Adrenal gland (tissue), 5 donors: ENCODE data around the gene MAGEH1.

ENCODE experiments used
- CTCF ChIP-seq, 6 experiments: fragments of 450-650 bp in 4 of 6; fragments of 200-600 bp in 2 of 6; sonication (generic) in 1 of 6; IDR thresholded peaks; 1 replicate in 5 of 6; 2 replicates in 1 of 6; pipeline versions ENCODE4 v1.5.1 to v1.8.0; 2016 to 2021; ENCODE audit warnings: antibody characterized with exemption in 6 of 6, mild to moderate bottlenecking in 2 of 6, moderate library complexity in 1 of 6
- POLR2A ChIP-seq, 2 donors: fragments of 450-650 bp; IDR thresholded peaks; one replicate each; pipeline ENCODE4 v1.6.1; 2017; ENCODE audit warnings: antibody characterized with exemption in 2 of 2, mild to moderate bottlenecking in 2 of 2, moderate library complexity in 1 of 2
- donor health status: DM: no; HTN: no; CAD: no.

- TF ChIP-seq CTCF (IDR thresholded peaks at IDR 0.05) (no peak), POLR2A (IDR thresholded peaks at IDR 0.05) (no peak)
Observed at GRCh38 chrX:55490974-55491373, 39.0 kb downstream of the MAGEH1 start.
